K562 (cell line): Measurements from ENCODE around the gene RHCG. TPM values are rescaled to one million over a fixed set of nuclear protein-coding genes. Genes with fewer than 3 reads are reported as not detected.

Source experiments
- ETS2 ChIP-seq: IDR thresholded peaks from 2 replicates; pipeline ENCODE4 v1.6.1; 2016; ENCODE audit warnings: borderline replicate concordance, missing genetic modification characterization, mild to moderate bottlenecking, moderate library complexity, missing compliant biosample characterization; ENCODE audit not compliant: poor library complexity, severe bottlenecking
- KDM1A ChIP-seq, 2 experiments: fragments of 450-650 bp; IDR thresholded peaks; 2 replicates each; pipeline ENCODE4 v1.6.1; 2016; ENCODE audit warnings: mild to moderate bottlenecking in 2 of 2
- MED1 ChIP-seq: sonication (generic); formaldehyde crosslinking; IDR thresholded peaks from 2 replicates; pipeline ENCODE4 v1.8.1; 2023; ENCODE audit warnings: missing genetic modification reagents, borderline replicate concordance
- XRCC5 ChIP-seq: fragments of 200-400 bp; formaldehyde crosslinking; IDR thresholded peaks from 2 replicates; pipeline ENCODE4 v1.6.1; 2017; ENCODE audit warnings: low read depth, mild to moderate bottlenecking, low read length
- polyA plus RNA-seq, 8 experiments: library from polyadenylated mRNA; depleted of rRNA in 4 of 8; stranded (reverse) in 5 of 8; unstranded in 3 of 8; fragments of >200 nt; fragmentation: Nextera tagmentation in 2 of 8; fragmentation: Illumina TruSeq in 1 of 8; extraction: Ambion mirVana in 2 of 8; extraction: Trizol in 1 of 8; gene quantifications; 2 replicates each; pipeline versions ENCODE4 v1.2.1 to v1.2.3, GENCODE V29; 2011 to 2014; ENCODE audit warnings: inconsistent platforms in 1 of 8, missing spikeins in 1 of 8
- total RNA-seq, 7 experiments: library from RNA; depleted of rRNA in 6 of 7; stranded (reverse); fragments of >200 nt in 6 of 7; fragmentation: Illumina TruSeq in 2 of 7; extraction: Trizol in 2 of 7; gene quantifications; 2 replicates each; pipeline versions ENCODE4 v1.2.1 to v1.2.3, GENCODE V29; 2011 to 2021; ENCODE audit warnings: low replicate concordance in 1 of 7
- TF ChIP-seq, protein P1 (sequence below), 2 experiments: fragments of 450-650 bp; formaldehyde crosslinking in 1 of 2; IDR thresholded peaks; 2 replicates each; pipeline versions ENCODE4 v1.4.0 to v1.6.1; 2014 to 2020; ENCODE audit warnings: mild to moderate bottlenecking in 2 of 2, borderline replicate concordance in 1 of 2, low read depth in 1 of 2
- TF ChIP-seq, protein P2 (sequence below): fragments of 250-450 bp; sonication (Bioruptor Pico); IDR thresholded peaks from 2 replicates; pipeline ENCODE4 v1.4.0; 2020; ENCODE audit warnings: mild to moderate bottlenecking, moderate library complexity, borderline replicate concordance

RHCG gene
- total and polyA plus RNA-seq, 9 of the 15 experiments (the other 6 are each of a cell fraction or from before 2014, with no cell fraction given), result not detected

DNA sequence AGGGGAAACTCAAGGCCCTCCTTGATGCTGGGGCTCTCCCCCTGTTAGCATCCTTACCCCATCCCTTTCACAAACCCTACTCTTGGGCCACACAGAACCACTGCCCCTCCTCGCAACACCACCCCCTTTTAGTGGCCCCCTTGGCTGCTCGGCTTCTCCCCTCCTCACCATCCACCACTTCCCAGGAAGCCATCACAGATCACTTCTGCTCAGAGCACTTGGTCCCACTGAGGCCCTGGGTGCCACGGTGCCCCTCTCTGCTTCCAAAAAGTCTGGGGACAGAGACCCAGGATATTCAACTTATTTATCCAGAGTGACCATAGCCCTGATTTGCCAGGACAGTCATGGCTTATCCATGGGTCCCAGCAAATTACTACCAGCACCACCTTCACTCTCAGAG, 2.4 kb downstream of the RHCG start (continued):
- TF ChIP-seq, protein P1, sequence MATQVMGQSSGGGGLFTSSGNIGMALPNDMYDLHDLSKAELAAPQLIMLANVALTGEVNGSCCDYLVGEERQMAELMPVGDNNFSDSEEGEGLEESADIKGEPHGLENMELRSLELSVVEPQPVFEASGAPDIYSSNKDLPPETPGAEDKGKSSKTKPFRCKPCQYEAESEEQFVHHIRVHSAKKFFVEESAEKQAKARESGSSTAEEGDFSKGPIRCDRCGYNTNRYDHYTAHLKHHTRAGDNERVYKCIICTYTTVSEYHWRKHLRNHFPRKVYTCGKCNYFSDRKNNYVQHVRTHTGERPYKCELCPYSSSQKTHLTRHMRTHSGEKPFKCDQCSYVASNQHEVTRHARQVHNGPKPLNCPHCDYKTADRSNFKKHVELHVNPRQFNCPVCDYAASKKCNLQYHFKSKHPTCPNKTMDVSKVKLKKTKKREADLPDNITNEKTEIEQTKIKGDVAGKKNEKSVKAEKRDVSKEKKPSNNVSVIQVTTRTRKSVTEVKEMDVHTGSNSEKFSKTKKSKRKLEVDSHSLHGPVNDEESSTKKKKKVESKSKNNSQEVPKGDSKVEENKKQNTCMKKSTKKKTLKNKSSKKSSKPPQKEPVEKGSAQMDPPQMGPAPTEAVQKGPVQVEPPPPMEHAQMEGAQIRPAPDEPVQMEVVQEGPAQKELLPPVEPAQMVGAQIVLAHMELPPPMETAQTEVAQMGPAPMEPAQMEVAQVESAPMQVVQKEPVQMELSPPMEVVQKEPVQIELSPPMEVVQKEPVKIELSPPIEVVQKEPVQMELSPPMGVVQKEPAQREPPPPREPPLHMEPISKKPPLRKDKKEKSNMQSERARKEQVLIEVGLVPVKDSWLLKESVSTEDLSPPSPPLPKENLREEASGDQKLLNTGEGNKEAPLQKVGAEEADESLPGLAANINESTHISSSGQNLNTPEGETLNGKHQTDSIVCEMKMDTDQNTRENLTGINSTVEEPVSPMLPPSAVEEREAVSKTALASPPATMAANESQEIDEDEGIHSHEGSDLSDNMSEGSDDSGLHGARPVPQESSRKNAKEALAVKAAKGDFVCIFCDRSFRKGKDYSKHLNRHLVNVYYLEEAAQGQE (IDR thresholded peaks at IDR 0.05; ENCODE audit: borderline replicate concordance), result no peak
- TF ChIP-seq, protein P1 (CRISPR knock-in tag; IDR thresholded peaks at IDR 0.05; ENCODE audit: low read depth), result no peak
- no peak for TF ChIP-seq ETS2 (tag)
- TF ChIP-seq, protein P2, sequence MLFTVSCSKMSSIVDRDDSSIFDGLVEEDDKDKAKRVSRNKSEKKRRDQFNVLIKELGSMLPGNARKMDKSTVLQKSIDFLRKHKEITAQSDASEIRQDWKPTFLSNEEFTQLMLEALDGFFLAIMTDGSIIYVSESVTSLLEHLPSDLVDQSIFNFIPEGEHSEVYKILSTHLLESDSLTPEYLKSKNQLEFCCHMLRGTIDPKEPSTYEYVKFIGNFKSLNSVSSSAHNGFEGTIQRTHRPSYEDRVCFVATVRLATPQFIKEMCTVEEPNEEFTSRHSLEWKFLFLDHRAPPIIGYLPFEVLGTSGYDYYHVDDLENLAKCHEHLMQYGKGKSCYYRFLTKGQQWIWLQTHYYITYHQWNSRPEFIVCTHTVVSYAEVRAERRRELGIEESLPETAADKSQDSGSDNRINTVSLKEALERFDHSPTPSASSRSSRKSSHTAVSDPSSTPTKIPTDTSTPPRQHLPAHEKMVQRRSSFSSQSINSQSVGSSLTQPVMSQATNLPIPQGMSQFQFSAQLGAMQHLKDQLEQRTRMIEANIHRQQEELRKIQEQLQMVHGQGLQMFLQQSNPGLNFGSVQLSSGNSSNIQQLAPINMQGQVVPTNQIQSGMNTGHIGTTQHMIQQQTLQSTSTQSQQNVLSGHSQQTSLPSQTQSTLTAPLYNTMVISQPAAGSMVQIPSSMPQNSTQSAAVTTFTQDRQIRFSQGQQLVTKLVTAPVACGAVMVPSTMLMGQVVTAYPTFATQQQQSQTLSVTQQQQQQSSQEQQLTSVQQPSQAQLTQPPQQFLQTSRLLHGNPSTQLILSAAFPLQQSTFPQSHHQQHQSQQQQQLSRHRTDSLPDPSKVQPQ (CRISPR knock-in tag), result no peak
- TF ChIP-seq KDM1A (IDR thresholded peaks at IDR 0.05), result no peak
- no peak for TF ChIP-seq XRCC5
- TF ChIP-seq MED1 (CRISPR knock-in tag), result no peak
